Stimulated activated CD8-positive, alpha-beta memory T cell treated with anti-CD3 and anti-CD28 coated beads, Interleukin-7, amount 100 ng/mL, for 1 hour (primary cell): ENCODE data around the gene AKIRIN1.
"Not testable (repeated sequence)": the region's sequence is repeated elsewhere in the genome, so short reads cannot be mapped to it uniquely, and the experiment has no call there.

Experiments used
- DNase-seq, 2 donors: peaks; one replicate each; pipeline ENCODE4 v3.0.0-alpha.2; 2020; ENCODE audit warnings: low read depth in 2 of 2

Gene AKIRIN1

GRCh38 chr1:39046613-39047210 is 55.6 kb downstream of the AKIRIN1 start:
- DNase-seq: no peak

DNA sequence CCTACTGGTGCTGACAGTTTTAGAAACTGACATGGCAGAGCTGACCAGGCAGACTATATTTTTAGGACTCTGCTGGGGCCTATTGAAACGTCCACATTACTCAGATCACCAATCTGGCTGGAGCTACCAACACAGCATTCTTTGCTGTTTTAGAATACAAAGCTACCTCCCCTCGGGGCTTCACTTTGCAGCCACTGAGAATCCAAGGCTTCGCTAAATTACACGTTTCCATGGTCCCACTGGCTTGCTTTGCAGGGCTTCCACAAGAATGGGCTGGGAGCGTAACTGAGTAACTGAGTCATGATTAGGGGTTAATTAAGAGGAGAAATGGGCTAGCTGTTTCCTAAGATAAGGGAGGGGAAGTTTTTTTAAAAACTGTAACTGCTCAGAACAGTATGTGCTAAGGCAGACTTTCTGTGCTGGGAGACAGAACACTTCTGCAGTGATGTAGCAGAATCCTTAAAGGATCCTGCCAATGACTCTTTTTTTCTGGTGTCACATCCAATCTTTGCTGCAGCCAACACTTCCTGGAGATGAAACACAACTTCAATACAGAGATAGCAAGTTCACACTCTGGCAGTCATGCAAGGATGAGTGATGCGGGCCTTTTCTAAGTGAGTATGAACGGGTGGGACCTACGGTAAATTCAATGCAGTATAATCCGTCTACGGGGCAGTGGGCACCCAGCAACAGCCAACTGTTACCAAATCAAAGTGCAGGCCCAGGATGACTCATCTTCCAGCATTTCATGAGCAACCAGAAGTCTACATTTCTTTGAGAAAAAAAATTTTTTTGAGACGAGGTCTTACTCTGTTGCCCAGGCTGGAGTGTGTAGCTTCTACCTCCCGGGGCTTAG is 56.5 kb downstream of the AKIRIN1 start:
- DNase-seq: no peak

GRCh38 chr1:39048745-39049370 is 57.8 kb downstream of the AKIRIN1 start:
- DNase-seq: no peak

- no peak for DNase-seq
These were observed 58.9 kb downstream of the AKIRIN1 start for GRCh38 chr1:39050001-39050400.

DNA sequence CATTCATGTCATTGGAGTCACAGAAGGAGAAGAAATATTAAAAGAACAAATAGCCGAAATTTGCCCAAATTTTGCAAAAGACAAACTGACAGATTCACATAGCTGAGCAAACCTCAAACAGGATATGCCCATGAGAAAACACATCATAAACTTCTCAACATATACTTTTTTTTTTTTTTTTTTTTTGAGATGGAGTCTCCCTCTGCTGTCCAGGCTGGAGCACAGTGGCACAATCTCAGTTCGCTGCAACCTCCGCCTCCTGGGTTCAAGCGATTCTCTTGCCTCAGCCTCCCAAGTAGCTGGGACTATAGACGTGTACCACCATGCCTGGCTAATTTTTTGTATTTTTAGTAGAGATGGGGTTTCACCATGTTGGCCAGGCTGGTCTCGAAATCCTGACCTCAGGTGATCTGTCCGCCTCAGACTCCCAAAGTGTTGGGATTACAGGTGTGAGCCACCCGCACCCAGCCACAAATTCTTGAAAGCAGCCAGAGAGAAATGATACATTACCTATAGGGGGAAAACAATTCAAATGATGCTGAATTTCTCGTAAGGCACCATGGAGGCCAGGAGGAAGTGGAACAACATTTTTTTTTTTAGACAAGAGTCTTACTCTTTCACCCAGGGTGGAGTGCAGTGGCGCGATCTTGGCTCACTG is 60.2 kb downstream of the AKIRIN1 start:
- not testable (repeated sequence) for DNase-seq

DNA sequence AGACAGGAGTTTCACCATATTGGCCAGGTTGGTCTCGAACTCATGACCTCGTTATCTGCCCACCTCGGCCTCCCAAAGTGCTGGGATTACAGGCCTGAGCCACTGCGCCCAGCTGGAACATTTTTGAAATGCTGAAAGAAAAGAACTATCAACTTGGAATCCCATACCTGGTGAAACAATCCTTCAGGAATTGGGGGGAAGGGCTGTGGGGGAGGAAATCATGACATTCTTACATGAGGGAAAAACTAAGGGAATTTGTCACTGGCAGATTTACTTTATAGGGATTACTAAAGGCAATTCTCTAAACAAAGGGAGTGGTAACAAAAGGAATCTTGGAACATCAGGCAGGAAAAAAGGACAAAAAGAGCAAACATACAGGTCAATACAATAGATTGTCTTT is 60.9 kb downstream of the AKIRIN1 start:
- no peak for DNase-seq

- not testable (repeated sequence) for DNase-seq
These were observed 64.2 kb downstream of the AKIRIN1 start for GRCh38 chr1:39055213-39055710.
